ENCODE measurements around the gene DHX38. TPM values are rescaled to one million over a fixed set of nuclear protein-coding genes. Genes with fewer than 3 reads are reported as not detected.

Gene DHX38
- total RNA-seq, 1 experiment from 2014 or later: 71.0 TPM

- ChIA-PET CTCF (no interaction called here), RAD21 (ENCODE audit: low non-redundant PET in 1 of 2, low total read pairs in 2 of 2, uncharacterized antibody in 2 of 2, unreplicated experiment in 2 of 2) (no interaction called here), POLR2A (no interaction called here)
- H3K4me2 ChIP-seq (ENCODE audit: low read length): no peak overlapping the region
- no peak for ATAC-seq
- H3K27ac ChIP-seq (ENCODE audit: low read depth, low read length): no peak overlapping the region
- H3K9ac ChIP-seq (ENCODE audit: low read length): no peak overlapping the region
- no peak for DNase-seq (ENCODE audit: low read depth, low spot score)
- H3K79me2 ChIP-seq (ENCODE audit: insufficient read depth, low read length): no peaks in the 10 kb centered on the region
- H3K9me2 ChIP-seq (ENCODE audit: insufficient read depth): no peaks in the 10 kb centered on the region
- H3K4me1 ChIP-seq (ENCODE audit: control insufficient read depth in 1 of 2, insufficient read depth in 2 of 2, low read length in 2 of 2): no peaks in the 10 kb centered on the region
- no peaks in the 10 kb centered on the region for H4K20me1 ChIP-seq (ENCODE audit: insufficient read depth)
- H3K4me3 ChIP-seq (replicated peaks in 1 of 2; ENCODE audit: low read depth in 1 of 2, low read length in 2 of 2): no peak overlapping the region
- BruUV-seq (replicated peaks): no TSS peak
- H2AFZ ChIP-seq (ENCODE audit: low read depth, low read length, poor library complexity, severe bottlenecking): no peak overlapping the region
- H3K27me3 ChIP-seq (ENCODE audit: insufficient read depth, low read length): no peaks in the 10 kb centered on the region
- peaks cover 21 to 25% of the 10 kb centered on the region in 2 experiments; a peak in 3 of 4 replicates for H3K36me3 ChIP-seq (ENCODE audit: control insufficient read depth in 1 of 2, insufficient read depth in 2 of 2, low read length in 2 of 2)
- intact Hi-C loops (cut with micrococcal nuclease): no loop called here
- TF ChIP-seq SP1 (IDR thresholded peaks at IDR 0.05; ENCODE audit: low read depth) (no peak), RAD21 (IDR thresholded peaks at IDR 0.05; ENCODE audit: low read depth) (no peak), POLR2AphosphoS5 (IDR thresholded peaks at IDR 0.05; ENCODE audit: low read depth, low read length) (no peak), ELF1 (IDR thresholded peaks at IDR 0.05; ENCODE audit: borderline replicate concordance, low read depth) (no peak), ZFX (IDR thresholded peaks at IDR 0.05) (no peak), TCF7L2 (IDR thresholded peaks at IDR 0.05; ENCODE audit: borderline replicate concordance, extremely low read depth, insufficient read depth, insufficient read length) (no peak), SRF (IDR thresholded peaks at IDR 0.05; ENCODE audit: low read depth) (no peak), EZH2phosphoT487 (IDR thresholded peaks at IDR 0.05; ENCODE audit: borderline replicate concordance) (no peak), REST (IDR thresholded peaks at IDR 0.05; ENCODE audit: low read depth) (no peak), ATF3 (IDR thresholded peaks at IDR 0.05) (no peak), SIN3A (IDR thresholded peaks at IDR 0.05; ENCODE audit: low read depth) (no peak), EZH2 (IDR thresholded peaks at IDR 0.05) (no peak), MAX (IDR thresholded peaks at IDR 0.05) (no peak), JUND (IDR thresholded peaks at IDR 0.05) (no peak), ZNF274 (IDR thresholded peaks at IDR 0.05; ENCODE audit: low read depth, low read length) (no peak), EGR1 (IDR thresholded peaks at IDR 0.05; ENCODE audit: low read depth) (no peak), CBX3 (IDR thresholded peaks at IDR 0.05; ENCODE audit: low read depth) (no peak), CTCF (IDR thresholded peaks at IDR 0.05 in 2 of 3, conservative IDR thresholded peaks at IDR 0.05 in 1 of 3; ENCODE audit: borderline replicate concordance in 1 of 3, insufficient read depth in 1 of 3, low read depth in 2 of 3, low read length in 2 of 3) (no peak), YY1 (IDR thresholded peaks at IDR 0.05; ENCODE audit: extremely low read depth, insufficient replicate concordance, low read depth, low read length) (no peak), POLR2A (IDR thresholded peaks at IDR 0.05; ENCODE audit: borderline replicate concordance, extremely low read depth, insufficient read depth, insufficient read length) (no peak)
- no peaks in the 10 kb centered on the region for H3K9me3 ChIP-seq (ENCODE audit: control insufficient read depth in 1 of 2, insufficient read depth in 1 of 2, low read depth in 1 of 2, low read length in 2 of 2)
Measured at GRCh38 chr16:72112452-72112792, 18.8 kb downstream of the DHX38 start.

Measured in HCT116 (cell line).